H1 (cell line): ENCODE data around the gene WNT7A. TPM values are rescaled to one million over a fixed set of nuclear protein-coding genes. Genes with fewer than 3 reads are reported as not detected.

Experiments used
- CTCF ChIA-PET: fragments of 300-600 bp; sonication (Branson Sonifier 250); formaldehyde crosslinking; loops from one replicate; lab custom pipeline; 2021; ENCODE audit not compliant: partially characterized antibody; lab: Charles Lee
- POLR2A ChIA-PET: fragments of 300-600 bp; sonication (Branson Sonifier 250); formaldehyde crosslinking; loops from one replicate; lab custom pipeline; 2021; ENCODE audit warnings: inconsistent platforms; ENCODE audit not compliant: partially characterized antibody; lab: Charles Lee
- DNase-seq, 2 experiments: peaks; one replicate each; pipeline versions ENCODE4 v3.0.0 to v3.0.0-alpha.2; 2010 to 2022; ENCODE audit warnings: low spot score in 2 of 2, low read depth in 1 of 2, mixed read lengths in 1 of 2
- FAIRE-seq: peaks from 2 replicates; lab custom pipeline; 2011; peaks lifted over from hg19 to GRCh38; lab: Jason Lieb, UNC
- H2AFZ ChIP-seq: 2 replicates; pipeline ENCODE4 v1.8.1; 2012; ENCODE audit warnings: low read length, inconsistent platforms
- H2AK5ac ChIP-seq: 2 replicates; pipeline ENCODE4 v1.6.1; 2013; ENCODE audit warnings: low read depth, low read length
- H2BK120ac ChIP-seq: replicated peaks from 2 replicates; pipeline ENCODE3; 2013; ENCODE audit warnings: low read depth, low read length, inconsistent platforms
- H2BK12ac ChIP-seq: 2 replicates; pipeline ENCODE4 v1.6.1; 2013; ENCODE audit warnings: low read depth, low read length
- H2BK15ac ChIP-seq: 2 replicates; pipeline ENCODE4 v1.6.1; 2013; ENCODE audit warnings: low read length
- H2BK20ac ChIP-seq: 2 replicates; pipeline ENCODE4 v1.6.1; 2013; ENCODE audit warnings: low read length
- H2BK5ac ChIP-seq: 2 replicates; pipeline ENCODE4 v1.6.1; 2013; ENCODE audit warnings: low read depth, low read length
- H3K14ac ChIP-seq: 2 replicates; pipeline ENCODE4 v1.6.1; 2013; ENCODE audit warnings: inconsistent platforms; ENCODE audit not compliant: insufficient read length
- H3K18ac ChIP-seq: 2 replicates; pipeline ENCODE4 v1.6.1; 2013; ENCODE audit warnings: low read length; ENCODE audit errors: extremely low read depth
- H3K23ac ChIP-seq: 2 replicates; pipeline ENCODE4 v1.6.1; 2013; ENCODE audit warnings: inconsistent platforms; ENCODE audit not compliant: insufficient read length
- H3K23me2 ChIP-seq: 2 replicates; pipeline ENCODE4 v1.6.1; 2013; ENCODE audit warnings: low read depth, low read length
- H3K27ac ChIP-seq: 2 replicates; pipeline ENCODE4 v1.6.1; 2011; ENCODE audit warnings: low read depth, low read length, inconsistent platforms
- H3K27me3 ChIP-seq, 4 experiments: replicated peaks in 1 of 4; 1 replicate in 1 of 4; 2 replicates in 3 of 4; pipeline versions ENCODE4 v1.6.1 to v1.8.1; 2011 to 2013; ENCODE audit warnings: low read length in 3 of 4, mild to moderate bottlenecking in 3 of 4, inconsistent platforms in 2 of 4, mixed read lengths in 2 of 4, moderate library complexity in 1 of 4; ENCODE audit not compliant: control insufficient read depth in 3 of 4, insufficient read depth in 3 of 4; ENCODE audit errors: extremely low read depth in 1 of 4
- H3K36me3 ChIP-seq, 4 experiments: 2 replicates each; pipeline versions ENCODE4 v1.6.1 to v1.8.1; 2011 to 2013; ENCODE audit warnings: mild to moderate bottlenecking in 4 of 4, low read length in 3 of 4, moderate library complexity in 2 of 4, control low read depth in 1 of 4, inconsistent platforms in 1 of 4; ENCODE audit not compliant: insufficient read depth in 4 of 4, control insufficient read depth in 2 of 4
- H3K4ac ChIP-seq: replicated peaks from 2 replicates; pipeline ENCODE3; 2013; ENCODE audit warnings: low read length, low read depth, mixed read lengths, inconsistent platforms; ENCODE audit not compliant: insufficient read length
- H3K4me1 ChIP-seq, 4 experiments: replicated peaks in 1 of 4; 1 replicate in 1 of 4; 2 replicates in 3 of 4; pipeline versions ENCODE4 v1.6.1 to v1.8.1; 2011 to 2013; ENCODE audit warnings: low read length in 3 of 4, inconsistent platforms in 2 of 4, mixed read lengths in 1 of 4; ENCODE audit not compliant: insufficient read depth in 4 of 4, control insufficient read depth in 3 of 4
- H3K4me2 ChIP-seq, 2 experiments: 2 replicates each; pipeline versions ENCODE4 v1.6.1 to v1.8.1; 2011 to 2013; ENCODE audit warnings: low read depth in 2 of 2, low read length in 2 of 2, control low read depth in 1 of 2, inconsistent platforms in 1 of 2, mild to moderate bottlenecking in 1 of 2; ENCODE audit not compliant: insufficient read depth in 1 of 2
- H3K4me3 ChIP-seq, 4 experiments: fragments of 200-600, 300-600 bp in 1 of 4; sonication (generic), shearing (Covaris generic), sonication (Bioruptor Twin) in 1 of 4; 2 replicates each; pipeline versions ENCODE4 v1.5.1 to v1.8.1; 2011 to 2016; ENCODE audit warnings: low read length in 4 of 4, low read depth in 3 of 4, control low read depth in 2 of 4, inconsistent platforms in 2 of 4, mild to moderate bottlenecking in 2 of 4, mixed read lengths in 1 of 4, moderate library complexity in 1 of 4; ENCODE audit not compliant: insufficient read depth in 2 of 4; ENCODE audit errors: extremely low read depth in 1 of 4
- H3K56ac ChIP-seq: replicated peaks from 2 replicates; pipeline ENCODE3; 2013; ENCODE audit warnings: low read depth, mild to moderate bottlenecking, mixed read lengths, low read length, inconsistent platforms; ENCODE audit not compliant: insufficient read length
- H3K79me1 ChIP-seq: 2 replicates; pipeline ENCODE4 v1.6.1; 2013; ENCODE audit warnings: low read depth, low read length, control low read depth
- H3K79me2 ChIP-seq, 2 experiments: 2 replicates each; pipeline versions ENCODE4 v1.6.1 to v1.8.1; 2012 to 2013; ENCODE audit warnings: low read length in 2 of 2, mild to moderate bottlenecking in 2 of 2, inconsistent platforms in 1 of 2; ENCODE audit not compliant: insufficient read depth in 2 of 2, control insufficient read depth in 1 of 2
- H3K9ac ChIP-seq, 4 experiments: replicated peaks in 1 of 4; 1 replicate in 1 of 4; 2 replicates in 3 of 4; pipeline versions ENCODE4 v1.6.1 to v1.8.1; 2011 to 2013; ENCODE audit warnings: low read depth in 3 of 4, low read length in 3 of 4, control low read depth in 2 of 4, mild to moderate bottlenecking in 2 of 4, moderate library complexity in 2 of 4, inconsistent platforms in 1 of 4; ENCODE audit errors: extremely low read depth in 1 of 4
- H3K9me3 ChIP-seq, 2 experiments: 2 replicates each; pipeline versions ENCODE4 v1.6.1 to v1.8.1; 2012 to 2013; ENCODE audit warnings: mild to moderate bottlenecking in 2 of 2, moderate library complexity in 2 of 2, control low read depth in 1 of 2, inconsistent platforms in 1 of 2, low read depth in 1 of 2, low read length in 1 of 2, mixed read lengths in 1 of 2; ENCODE audit not compliant: insufficient read depth in 2 of 2
- H4K20me1 ChIP-seq, 2 experiments: replicated peaks in 1 of 2; 2 replicates each; pipeline versions ENCODE3 to v1.8.1; 2011 to 2013; ENCODE audit warnings: inconsistent platforms in 2 of 2, low read length in 2 of 2, mild to moderate bottlenecking in 1 of 2; ENCODE audit not compliant: insufficient read depth in 2 of 2, control insufficient read depth in 1 of 2
- H4K5ac ChIP-seq: 2 replicates; pipeline ENCODE4 v1.6.1; 2013; ENCODE audit warnings: low read length, low read depth, mixed read lengths, inconsistent platforms; ENCODE audit not compliant: insufficient read length
- H4K8ac ChIP-seq: 2 replicates; pipeline ENCODE4 v1.8.0; 2013; ENCODE audit warnings: mild to moderate bottlenecking, moderate library complexity, low read length, inconsistent platforms; ENCODE audit not compliant: insufficient read depth; ENCODE audit errors: extremely low read depth
- H4K91ac ChIP-seq: replicated peaks from 2 replicates; pipeline ENCODE3; 2013; ENCODE audit warnings: low read length, mixed read lengths, inconsistent platforms; ENCODE audit not compliant: insufficient read length
- CBX5 ChIP-seq: fragments of 300-800, 300-1000 bp; sonication (generic); IDR thresholded peaks from 2 replicates; pipeline ENCODE4 v1.7.1; 2016; ENCODE audit warnings: antibody characterized with exemption, low read length, low read depth
- HDAC6 ChIP-seq: IDR thresholded peaks from one replicate; pipeline ENCODE4 v1.7.1; 2012; ENCODE audit warnings: low read depth, mild to moderate bottlenecking, inconsistent platforms, low read length, moderate library complexity
- KDM4A ChIP-seq: IDR thresholded peaks from one replicate; pipeline ENCODE4 v1.7.1; 2012; ENCODE audit warnings: low read depth, mild to moderate bottlenecking, moderate library complexity, low read length, inconsistent platforms; ENCODE audit not compliant: severe bottlenecking
- MAFK ChIP-seq: IDR thresholded peaks from 2 replicates; pipeline ENCODE4 v1.6.1; 2012; ENCODE audit warnings: low read depth, mild to moderate bottlenecking, improper control_type of control experiment, low read length
- SUZ12 ChIP-seq: fragments of 200-600 bp; sonication (generic); IDR thresholded peaks from 2 replicates; pipeline ENCODE4 v1.6.1; 2012; ENCODE audit warnings: mild to moderate bottlenecking, inconsistent platforms, low read length, moderate library complexity, mixed read lengths
- TCF12 ChIP-seq: IDR thresholded peaks from 2 replicates; pipeline ENCODE4 v1.6.1; 2011; ENCODE audit warnings: low read depth, mild to moderate bottlenecking, low read length
- WGBS, 2 experiments: shearing (Covaris generic) in 1 of 2; methylation state at CpG; one replicate each; pipeline versions ENCODE4 v1.1.6 to v1.1.7; 2013 to 2015; ENCODE audit warnings: low lambda C conversion rate in 2 of 2, mixed read lengths in 2 of 2, inconsistent platforms in 1 of 2, low coverage in 1 of 2, missing lambda C conversion rate in 1 of 2; ENCODE audit not compliant: insufficient replicate concordance in 2 of 2, insufficient coverage in 1 of 2, insufficient read length in 1 of 2; ENCODE audit errors: extremely low coverage in 1 of 2, missing lambda C conversion rate in 1 of 2; 5-methylcytosine and 5-hydroxymethylcytosine counted together
- polyA plus RNA-seq, 7 experiments: library from polyadenylated mRNA; depleted of rRNA in 3 of 7; stranded (reverse) in 5 of 7; unstranded in 2 of 7; fragments of >200 nt in 5 of 7; fragments of 200-250 nt in 2 of 7; gene quantifications; 1 replicate in 5 of 7; 2 replicates in 1 of 7; 4 replicates in 1 of 7; pipeline versions ENCODE4 v1.2.1 to v1.2.3, GENCODE V29; 2011 to 2013; ENCODE audit warnings: missing spikeins in 2 of 7, mixed read lengths in 2 of 7
- total RNA-seq: library from RNA; stranded (reverse); fragmentation: NEBNext Ultra II Directional; extraction: Animal tissue kit (Norgen Biotek cat#: 25700); gene quantifications from 2 replicates; pipeline ENCODE4 v1.2.1, GENCODE V29; 2021

Gene WNT7A
- total and polyA plus RNA-seq, 2 of the 8 experiments (the other 6 are each of a cell fraction or from before 2014, with no cell fraction given): 0.02 TPM; not detected in 1

DNA sequence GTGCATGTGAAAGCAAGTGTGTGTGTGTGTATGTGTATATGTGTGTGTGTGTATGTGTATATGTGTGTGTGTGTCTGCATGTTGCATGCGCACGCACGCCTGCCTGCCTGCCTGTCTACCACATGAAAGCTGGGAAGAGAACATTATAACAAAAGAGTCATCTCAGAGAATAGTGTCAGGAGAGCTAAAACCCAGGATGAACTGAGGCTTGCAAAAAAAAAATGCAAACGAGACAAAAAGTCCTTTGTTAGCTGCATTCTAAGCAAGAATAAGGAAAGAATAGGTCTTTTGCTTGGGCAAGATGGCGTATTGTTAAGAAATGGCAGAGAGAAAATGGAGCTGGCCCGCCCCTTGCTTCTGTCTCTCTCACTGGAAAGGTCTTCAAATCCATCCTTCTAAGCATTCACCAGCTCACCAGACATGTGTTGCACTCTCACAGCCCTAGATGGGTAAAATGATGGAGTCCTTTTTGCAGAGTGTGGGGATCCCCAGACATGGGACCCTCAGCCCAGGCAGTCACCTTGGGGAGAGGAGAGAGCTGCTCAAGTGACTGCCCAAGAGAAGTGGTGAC is 16.4 kb downstream of the WNT7A start:
- no peak overlapping the region for H2BK20ac ChIP-seq
- H2BK5ac ChIP-seq: no peak overlapping the region
- DNase-seq (no peak), FAIRE-seq (no peak)
- no peaks in the 10 kb centered on the region for H3K9me3 ChIP-seq
- H3K9ac ChIP-seq: no peak overlapping the region
- H4K5ac ChIP-seq: no peak overlapping the region
- H3K23me2 ChIP-seq: no peaks in the 10 kb centered on the region
- H3K18ac ChIP-seq: no peak overlapping the region
- H2BK15ac ChIP-seq: no peak overlapping the region
- no peak overlapping the region; a peak in 1 of 4 replicates for H3K4me2 ChIP-seq
- no peaks in the 10 kb centered on the region for H3K36me3 ChIP-seq
- H4K91ac ChIP-seq: no peak overlapping the region
- H3K79me1 ChIP-seq: no peaks in the 10 kb centered on the region
- H3K27ac ChIP-seq: no peak overlapping the region
- H3K56ac ChIP-seq: no peak overlapping the region
- H4K20me1 ChIP-seq: no peaks in the 10 kb centered on the region
- no peak overlapping the region for H3K23ac ChIP-seq
- H2AK5ac ChIP-seq: no peak overlapping the region
- no peak overlapping the region for H3K14ac ChIP-seq
- H3K4me3 ChIP-seq: no peak overlapping the region
- H2AFZ ChIP-seq: no peak overlapping the region
- H3K4ac ChIP-seq: no peak overlapping the region
- no peaks in the 10 kb centered on the region for H3K79me2 ChIP-seq
- H3K4me1 ChIP-seq: no peaks in the 10 kb centered on the region
- peaks cover 0 to 6% (median 3%) of the 10 kb centered on the region in 4 experiments; a peak in 2 of 7 replicates for H3K27me3 ChIP-seq
- H2BK12ac ChIP-seq: no peak overlapping the region
- no peak overlapping the region for H2BK120ac ChIP-seq
- CTCF ChIA-PET: interaction anchor here (0.6 to 4.0 kb wide), 10 partner anchors 9 to 780 kb away, joined by 3 to 19 read pairs (median 4); partner anchors contain the start of gene WNT7A
- whole genome bisulfite sequencing, 2 experiments: 88% methylated on average over 6 of the region's 6 CpGs; no CpG with 5 or more reads in 1 of the 2 experiments
- H4K8ac ChIP-seq: no peak overlapping the region
- POLR2A ChIA-PET: interaction anchor here (0.6 kb wide), 1 partner anchor 9 kb away, joined by 3 read pairs; no protein-coding TSS in a partner anchor
- TF ChIP-seq CBX5 (no peak), KDM4A (no peak), HDAC6 (no peak), TCF12 (no peak), SUZ12 (no peak), MAFK (no peak)
